OCI-LY1 (cell line): ENCODE data around the gene ITPA.

Experiments used
- CTCF ChIP-seq: fragments of 200-600 bp; sonication (generic), shearing (Covaris generic); IDR thresholded peaks from 2 replicates; pipeline ENCODE4 v1.5.1; 2017; ENCODE audit warnings: mild to moderate bottlenecking, antibody characterized with exemption, low read length, moderate library complexity, mixed read lengths
- EZH2 ChIP-seq: fragments of 200-600 bp; sonication (generic), shearing (Covaris generic); IDR thresholded peaks from 2 replicates; pipeline ENCODE4 v1.8.0; 2017; ENCODE audit warnings: borderline replicate concordance, mixed run types, mild to moderate bottlenecking, antibody characterized with exemption, low read length, moderate library complexity, mixed read lengths

- no peak for TF ChIP-seq CTCF
- TF ChIP-seq EZH2, result no peak
Measured at GRCh38 chr20:3251806-3252205, 42.5 kb downstream of the ITPA start.
